OCI-LY3 (cell line): ENCODE results near the gene OVOL2.

Experiments
- EZH2phosphoT487 ChIP-seq: fragments of 200-600 bp; shearing (Covaris generic); IDR thresholded peaks from 2 replicates; pipeline ENCODE4 v1.6.1; 2018; ENCODE audit warnings: antibody characterized with exemption, mixed run types, low read depth
- TF ChIP-seq, protein P1 (sequence below): fragments of 200-600, 300-600 bp; sonication (generic); IDR thresholded peaks from 2 replicates; pipeline ENCODE4 v1.5.1; 2014; ENCODE audit warnings: antibody characterized with exemption, low read length, low read depth

DNA sequence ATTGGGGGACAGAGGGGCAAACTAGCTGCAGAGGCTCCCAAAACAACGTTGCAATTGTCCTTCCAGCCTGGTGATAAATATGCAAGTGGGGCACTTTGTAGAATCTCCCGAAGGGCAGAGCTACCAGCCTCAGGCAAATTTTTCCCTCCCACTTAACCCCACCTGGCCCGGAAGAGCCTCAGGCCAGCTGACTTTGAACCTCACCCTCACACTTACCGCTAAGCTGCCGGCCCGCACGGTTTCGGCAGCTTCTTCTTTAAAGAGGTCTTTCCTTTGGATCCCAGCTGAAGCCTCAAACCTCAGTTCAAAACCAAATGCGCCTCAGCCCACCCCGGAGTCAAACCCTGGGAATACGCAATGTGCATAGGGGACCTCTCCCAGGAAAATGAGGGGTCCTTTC, 2.5 kb downstream of the OVOL2 start:
- no peak for TF ChIP-seq EZH2phosphoT487
- TF ChIP-seq, protein P1, sequence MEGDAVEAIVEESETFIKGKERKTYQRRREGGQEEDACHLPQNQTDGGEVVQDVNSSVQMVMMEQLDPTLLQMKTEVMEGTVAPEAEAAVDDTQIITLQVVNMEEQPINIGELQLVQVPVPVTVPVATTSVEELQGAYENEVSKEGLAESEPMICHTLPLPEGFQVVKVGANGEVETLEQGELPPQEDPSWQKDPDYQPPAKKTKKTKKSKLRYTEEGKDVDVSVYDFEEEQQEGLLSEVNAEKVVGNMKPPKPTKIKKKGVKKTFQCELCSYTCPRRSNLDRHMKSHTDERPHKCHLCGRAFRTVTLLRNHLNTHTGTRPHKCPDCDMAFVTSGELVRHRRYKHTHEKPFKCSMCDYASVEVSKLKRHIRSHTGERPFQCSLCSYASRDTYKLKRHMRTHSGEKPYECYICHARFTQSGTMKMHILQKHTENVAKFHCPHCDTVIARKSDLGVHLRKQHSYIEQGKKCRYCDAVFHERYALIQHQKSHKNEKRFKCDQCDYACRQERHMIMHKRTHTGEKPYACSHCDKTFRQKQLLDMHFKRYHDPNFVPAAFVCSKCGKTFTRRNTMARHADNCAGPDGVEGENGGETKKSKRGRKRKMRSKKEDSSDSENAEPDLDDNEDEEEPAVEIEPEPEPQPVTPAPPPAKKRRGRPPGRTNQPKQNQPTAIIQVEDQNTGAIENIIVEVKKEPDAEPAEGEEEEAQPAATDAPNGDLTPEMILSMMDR: no peak
